GM12878 (cell line): ENCODE measurements around the gene VASP. TPM values are rescaled to one million over a fixed set of nuclear protein-coding genes. Genes with fewer than 3 reads are reported as not detected.
A peak's percentile ranks its signal among the peaks of the same experiment; 100 is the strongest.

Experiments used
- ATAC-seq: fragments of 200-7000 bp; cut with Tn5 transposase; 3 replicates; pipeline ENCODE4 v1.9.1; 2020; ENCODE audit warnings: mild to moderate bottlenecking, moderate library complexity
- BruUV-seq: library from RNA; stranded (reverse); fragments of 400-500 nt; replicated peaks from 2 replicates; lab custom pipeline; 2021; lab: Mats Ljungman, UMichigan
- CTCF ChIA-PET: fragments of 300-600 bp; sonication (Branson Sonifier 250); formaldehyde crosslinking; extraction: SDS; loops from one replicate; lab custom pipeline; 2021; ENCODE audit warnings: inconsistent platforms; lab: Yijun Ruan, JAX
- POLR2A ChIA-PET: fragments of 350-600 bp; formaldehyde crosslinking; extraction: SDS; loops from one replicate; lab custom pipeline; 2021; ENCODE audit warnings: inconsistent platforms; lab: Charles Lee
- RAD21 ChIA-PET: fragments of 300-600 bp; sonication (Branson Sonifier 250); formaldehyde crosslinking; loops from one replicate; lab custom pipeline; 2023; ENCODE audit warnings: antibody characterized with exemption; ENCODE audit not compliant: unreplicated experiment; lab: Charles Lee
- SMC1A ChIA-PET: fragments of 300-600 bp; sonication (Branson Sonifier 250); formaldehyde crosslinking; loops from one replicate; lab custom pipeline; 2023; ENCODE audit not compliant: unreplicated experiment, uncharacterized antibody; lab: Charles Lee
- DNase-seq: peaks from one replicate; pipeline ENCODE4 v3.0.0-alpha.2; 2011; ENCODE audit warnings: low read depth, low spot score
- FAIRE-seq: peaks from 3 replicates; lab custom pipeline; 2011; peaks lifted over from hg19 to GRCh38; lab: Jason Lieb, UNC
- H2AFZ ChIP-seq: 2 replicates; pipeline ENCODE4 v1.6.0; 2011; ENCODE audit warnings: low read depth, low read length, control low read depth; ENCODE audit not compliant: control insufficient read depth
- H3K27ac ChIP-seq: 2 replicates; pipeline ENCODE4 v1.5.1; 2011; ENCODE audit warnings: control low read depth; ENCODE audit not compliant: control insufficient read depth, insufficient read depth
- H3K27me3 ChIP-seq, 2 experiments: replicated peaks in 1 of 2; 2 replicates each; pipeline versions ENCODE4 v1.6.0 to v1.6.1; 2011; ENCODE audit warnings: low read length in 1 of 2; ENCODE audit not compliant: control insufficient read depth in 2 of 2, insufficient read depth in 2 of 2
- H3K36me3 ChIP-seq, 2 experiments: 2 replicates each; pipeline ENCODE4 v1.5.1; 2011; ENCODE audit warnings: low read length in 1 of 2; ENCODE audit not compliant: control insufficient read depth in 2 of 2, insufficient read depth in 2 of 2
- H3K4me1 ChIP-seq: 2 replicates; pipeline ENCODE4 v1.6.1; 2011; ENCODE audit warnings: mild to moderate bottlenecking, low read length, moderate library complexity, mixed read lengths; ENCODE audit not compliant: control insufficient read depth, insufficient read depth
- H3K4me2 ChIP-seq: 2 replicates; pipeline ENCODE4 v1.6.0; 2011; ENCODE audit warnings: control low read depth; ENCODE audit not compliant: control insufficient read depth, insufficient read depth
- H3K4me3 ChIP-seq: fragments of 200-600 bp; sonication (generic); 2 replicates; pipeline ENCODE4 v1.5.1; 2016
- H3K79me2 ChIP-seq: 2 replicates; pipeline ENCODE4 v1.6.0; 2011; ENCODE audit warnings: low read length; ENCODE audit not compliant: control insufficient read depth, insufficient read depth
- H3K9ac ChIP-seq: 2 replicates; pipeline ENCODE4 v1.8.0; 2011; ENCODE audit warnings: low read length, control low read depth, mixed read lengths; ENCODE audit not compliant: control insufficient read depth, insufficient read depth
- H3K9me3 ChIP-seq: replicated peaks from 3 replicates; pipeline ENCODE4 v1.5.1; 2011; ENCODE audit warnings: mild to moderate bottlenecking, low read length; ENCODE audit not compliant: control insufficient read depth, insufficient read depth
- H4K20me1 ChIP-seq: 2 replicates; pipeline ENCODE4 v1.6.0; 2011; ENCODE audit not compliant: control insufficient read depth, insufficient read depth
- ASH2L ChIP-seq: fragments of 300-600, 200-600 bp; sonication (generic); IDR thresholded peaks from 2 replicates; pipeline ENCODE4 v1.6.1; 2017; ENCODE audit warnings: low read depth, mild to moderate bottlenecking, borderline replicate concordance
- EED ChIP-seq: sonication (generic); IDR thresholded peaks from 2 replicates; pipeline ENCODE4 v1.6.1; 2016; ENCODE audit warnings: antibody characterized with exemption, low read depth
- EP300 ChIP-seq, 2 experiments: fragments of 150-350 bp in 1 of 2; IDR thresholded peaks; 2 replicates each; pipeline ENCODE4 v1.6.1; 2011 to 2012; ENCODE audit warnings: low read depth in 2 of 2, low read length in 2 of 2, borderline replicate concordance in 1 of 2, improper control_type of control experiment in 1 of 2, inconsistent platforms in 1 of 2; ENCODE audit not compliant: control insufficient read depth in 1 of 2
- ESRRA ChIP-seq: IDR thresholded peaks from 2 replicates; pipeline ENCODE4 v1.6.1; 2012; ENCODE audit warnings: mild to moderate bottlenecking, low read length, improper control_type of control experiment
- HDGF ChIP-seq: fragments of 450-650 bp; IDR thresholded peaks from 2 replicates; pipeline ENCODE4 v1.6.1; 2016; ENCODE audit warnings: antibody characterized with exemption
- JUNB ChIP-seq: IDR thresholded peaks from 2 replicates; pipeline ENCODE4 v1.6.1; 2016; ENCODE audit warnings: antibody characterized with exemption, mild to moderate bottlenecking
- JUND ChIP-seq: IDR thresholded peaks from 2 replicates; pipeline ENCODE4 v1.6.1; 2012; ENCODE audit warnings: low read depth, mild to moderate bottlenecking, low read length, improper control_type of control experiment, moderate library complexity
- KDM1A ChIP-seq: fragments of 200-600 bp; sonication (generic); IDR thresholded peaks from 2 replicates; pipeline ENCODE4 v1.6.1; 2016; ENCODE audit warnings: borderline replicate concordance
- MYB ChIP-seq: fragments of 150-350 bp; IDR thresholded peaks from 2 replicates; pipeline ENCODE4 v1.6.1; 2014; ENCODE audit warnings: mild to moderate bottlenecking, low read depth, low read length, borderline replicate concordance
- NR2C1 ChIP-seq: fragments of 450-650 bp; IDR thresholded peaks from 2 replicates; pipeline ENCODE4 v1.6.1; 2017; ENCODE audit warnings: antibody characterized with exemption, mild to moderate bottlenecking, moderate library complexity
- NR2F1 ChIP-seq: fragments of 450-650 bp; conservative IDR thresholded peaks from 2 replicates; pipeline ENCODE4 v1.6.1; 2017; ENCODE audit warnings: mild to moderate bottlenecking
- PAX8 ChIP-seq: fragments of 450-650 bp; IDR thresholded peaks from 2 replicates; pipeline ENCODE4 v1.6.1; 2017; ENCODE audit warnings: mild to moderate bottlenecking, moderate library complexity
- RELA ChIP-seq: fragments of 450-650 bp; IDR thresholded peaks from 2 replicates; pipeline ENCODE4 v1.8.0; 2014; ENCODE audit warnings: borderline replicate concordance; ENCODE audit not compliant: partially characterized antibody
- RUNX3 ChIP-seq: IDR thresholded peaks from 2 replicates; pipeline ENCODE4 v1.6.1; 2012; ENCODE audit warnings: low read length, inconsistent platforms
- SRF ChIP-seq, 2 experiments: IDR thresholded peaks; 2 replicates each; pipeline ENCODE4 v1.6.1; 2011; ENCODE audit warnings: low read depth in 2 of 2, low read length in 2 of 2, mild to moderate bottlenecking in 1 of 2, moderate library complexity in 1 of 2
- STAT1 ChIP-seq: fragments of 450-650 bp; conservative IDR thresholded peaks from 2 replicates; pipeline ENCODE4 v1.6.1; 2014; ENCODE audit warnings: antibody characterized with exemption, mild to moderate bottlenecking
- TAF1 ChIP-seq: IDR thresholded peaks from 2 replicates; pipeline ENCODE4 v1.6.1; 2011; ENCODE audit warnings: mild to moderate bottlenecking, low read depth, low read length, borderline replicate concordance
- YBX1 ChIP-seq: fragments of 450-650 bp; IDR thresholded peaks from 2 replicates; pipeline ENCODE4 v1.6.1; 2016; ENCODE audit warnings: antibody characterized with exemption
- ZBED1 ChIP-seq: IDR thresholded peaks from 2 replicates; pipeline ENCODE4 v1.6.1; 2016; ENCODE audit warnings: borderline replicate concordance
- WGBS: methylation state at CpG from one replicate; pipeline ENCODE4 v1.1.6; 2016; ENCODE audit warnings: low lambda C conversion rate; ENCODE audit not compliant: insufficient replicate concordance, insufficient coverage; ENCODE audit errors: missing lambda C conversion rate; 5-methylcytosine and 5-hydroxymethylcytosine counted together
- in situ Hi-C: fragments of 300-500 bp; cut with MboI; formaldehyde crosslinking; loops from 9 replicates; pipeline ENCODE4 v1.14.3; 2018; ENCODE audit warnings: mixed read lengths
- intact Hi-C: fragments of 100-400 bp; cut with micrococcal nuclease; formaldehyde crosslinking; loops from one replicate; pipeline ENCODE4 v1.14.2; 2022; ENCODE audit not compliant: unreplicated experiment
- polyA plus RNA-seq, 11 experiments: library from polyadenylated mRNA; depleted of rRNA in 4 of 11; unstranded in 6 of 11; stranded (reverse) in 5 of 11; fragments of >200 nt; fragmentation: Nextera tagmentation in 4 of 11; fragmentation: Illumina TruSeq in 1 of 11; extraction: Ambion mirVana in 4 of 11; extraction: Trizol in 1 of 11; gene quantifications; 1 replicate in 1 of 11; 2 replicates in 10 of 11; pipeline versions ENCODE4 v1.2.1 to v1.2.3, GENCODE V29; 2011 to 2016; ENCODE audit warnings: inconsistent platforms in 2 of 11, missing spikeins in 2 of 11, low read depth in 1 of 11
- total RNA-seq, 4 experiments: library from RNA; depleted of rRNA in 3 of 4; stranded (reverse); fragments of >200 nt in 3 of 4; fragmentation: Illumina TruSeq in 1 of 4; extraction: Trizol in 1 of 4; gene quantifications; 2 replicates each; pipeline versions ENCODE4 v1.2.1 to v1.2.3, GENCODE V29; 2013 to 2021

VASP gene
- total and polyA plus RNA-seq, 10 of the 15 experiments (the other 5 are each of a cell fraction or from before 2014, with no cell fraction given), result 19.5 to 298 (median 84.8) TPM

DNA sequence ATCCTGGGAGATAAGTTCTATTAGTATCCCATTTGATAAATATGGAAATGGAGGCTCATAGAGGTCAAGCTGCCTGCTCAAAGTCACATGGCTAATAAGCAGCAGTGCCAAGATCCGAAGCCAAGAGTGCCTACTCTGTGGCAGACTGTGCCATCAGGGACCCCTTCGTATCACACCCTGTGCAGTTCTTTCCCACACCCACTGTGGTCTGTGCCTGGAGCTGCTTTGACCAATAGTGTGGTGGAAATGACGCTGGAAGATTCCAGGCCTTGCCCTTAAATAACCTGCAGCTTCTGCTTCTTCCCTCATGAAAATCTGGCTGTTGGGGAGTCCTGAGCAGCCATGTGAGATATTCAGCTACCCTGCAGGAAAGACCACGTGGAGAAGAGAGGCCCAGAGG is 67.2 kb downstream of the VASP start:
- peaks cover 11% of the 10 kb centered on the region for H3K4me1 ChIP-seq
- ChIA-PET POLR2A (interaction anchor here (0.8 to 1.5 kb wide), 2 partner anchors 9 kb away, joined by 3 to 8 read pairs; no protein-coding TSS in a partner anchor), CTCF (interaction anchor here (0.6 to 1.2 kb wide), 3 partner anchors 25 to 89 kb away, joined by 3 to 5 read pairs (median 3); no protein-coding TSS in a partner anchor), RAD21 (interaction anchor here (0.8 kb wide), 1 partner anchor 16 kb away, joined by 3 read pairs; no protein-coding TSS in a partner anchor), SMC1A (interaction anchor here (1.2 to 1.5 kb wide), 4 partner anchors 8 to 67 kb away, joined by 3 to 5 read pairs (median 4); no protein-coding TSS in a partner anchor)
- TF ChIP-seq RELA (no peak), ZBED1 (no peak), TAF1 (no peak), EP300 (IDR thresholded peaks at IDR 0.05; ENCODE audit: borderline replicate concordance in 1 of 2, control insufficient read depth in 1 of 2, low read depth in 2 of 2, low read length in 2 of 2) (no peak), EED (no peak), JUND (no peak), SRF (IDR thresholded peaks at IDR 0.05; ENCODE audit: low read depth in 2 of 2, low read length in 2 of 2) (no peak), KDM1A (no peak), PAX8 (no peak), ESRRA (no peak), YBX1 (no peak), ASH2L (no peak), JUNB (no peak), RUNX3 (no peak), HDGF (no peak), NR2F1 (no peak), NR2C1 (no peak), MYB (no peak), STAT1 (no peak)
- FAIRE-seq, result no peak
- no peak overlapping the region for H3K4me3 ChIP-seq
- peaks cover 17% of the 10 kb centered on the region for H3K79me2 ChIP-seq
- no peak overlapping the region for H3K27ac ChIP-seq
- in situ Hi-C loops (no loop called here), intact Hi-C loops (loop anchor here (5.0 kb wide), 1 partner anchor 77 kb away; the partner anchor contains the start of genes PPM1N and RTN2)
- ATAC-seq, result no peak
- no peak overlapping the region for H3K9ac ChIP-seq
- H3K36me3 ChIP-seq, result no peaks in the 10 kb centered on the region; a peak in 2 of 4 replicates
- H3K4me2 ChIP-seq, result no peak overlapping the region
- TSS peak; percentile 40 for BruUV-seq
- no peak for DNase-seq
- no peaks in the 10 kb centered on the region; the same call in 2 of the 3 replicates for H3K9me3 ChIP-seq
- no peaks in the 10 kb centered on the region for H4K20me1 ChIP-seq
- H3K27me3 ChIP-seq, result no peaks in the 10 kb centered on the region
- H2AFZ ChIP-seq, result no peak overlapping the region
- WGBS, result 66% methylated on average over 4 of the region's 4 CpGs
